Measurements from ENCODE around the gene VAX1.
"Not testable (repeated sequence)": the region's sequence is repeated elsewhere in the genome, so short reads cannot be mapped to it uniquely, and the experiment has no call there.

Gene VAX1

DNA sequence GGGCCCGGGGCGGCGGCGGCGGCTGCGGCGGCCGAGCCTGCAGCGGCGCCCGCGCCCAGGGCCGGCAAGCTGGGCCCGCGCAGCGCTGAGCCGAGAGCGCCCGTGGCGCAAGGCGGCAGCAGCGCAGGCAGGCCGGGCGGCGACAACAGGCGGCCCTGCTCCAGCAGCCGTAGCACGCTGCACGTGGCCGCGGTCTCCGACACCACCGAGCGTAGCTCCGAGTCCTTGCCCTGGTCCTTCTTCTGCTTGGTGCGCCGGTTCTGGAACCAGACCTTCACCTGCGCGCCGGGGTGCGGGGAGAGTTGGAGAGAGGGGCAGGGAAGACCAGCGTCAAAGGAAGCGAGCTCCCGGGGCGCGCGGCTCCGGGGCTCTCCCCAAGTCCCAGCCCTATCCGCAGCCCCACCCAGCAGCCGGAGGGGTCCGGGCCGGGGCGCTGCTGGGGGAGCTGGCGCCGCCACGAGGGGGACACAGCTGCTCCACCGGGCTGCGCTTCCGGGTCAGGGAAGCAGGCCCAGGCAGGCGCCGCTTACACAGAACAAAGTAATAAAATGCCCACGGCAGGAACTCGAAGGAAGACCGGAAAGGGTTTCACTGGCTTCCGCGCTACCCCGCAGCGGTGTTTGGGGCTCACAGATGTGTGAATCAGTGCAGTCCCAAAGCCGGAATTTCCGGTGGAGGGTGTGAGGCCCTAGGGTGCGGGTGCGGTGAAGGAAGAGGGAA lies 3.6 kb downstream of the VAX1 start:
- no peak for DNase-seq

DNA sequence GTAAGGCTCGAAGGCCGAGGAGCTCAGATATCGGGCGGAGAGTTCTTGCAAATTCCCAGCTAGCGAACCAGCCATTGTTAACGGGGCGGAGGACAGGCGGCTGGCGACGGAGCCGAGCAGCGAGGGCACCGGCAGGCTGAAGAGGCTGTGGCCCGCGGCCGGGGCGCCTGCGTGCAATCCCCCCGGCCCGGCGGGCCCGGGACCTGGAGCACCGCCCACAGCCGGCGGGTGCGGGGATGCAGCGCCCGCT lies 4.1 kb downstream of the VAX1 start:
- DNase-seq: no peak

DNA sequence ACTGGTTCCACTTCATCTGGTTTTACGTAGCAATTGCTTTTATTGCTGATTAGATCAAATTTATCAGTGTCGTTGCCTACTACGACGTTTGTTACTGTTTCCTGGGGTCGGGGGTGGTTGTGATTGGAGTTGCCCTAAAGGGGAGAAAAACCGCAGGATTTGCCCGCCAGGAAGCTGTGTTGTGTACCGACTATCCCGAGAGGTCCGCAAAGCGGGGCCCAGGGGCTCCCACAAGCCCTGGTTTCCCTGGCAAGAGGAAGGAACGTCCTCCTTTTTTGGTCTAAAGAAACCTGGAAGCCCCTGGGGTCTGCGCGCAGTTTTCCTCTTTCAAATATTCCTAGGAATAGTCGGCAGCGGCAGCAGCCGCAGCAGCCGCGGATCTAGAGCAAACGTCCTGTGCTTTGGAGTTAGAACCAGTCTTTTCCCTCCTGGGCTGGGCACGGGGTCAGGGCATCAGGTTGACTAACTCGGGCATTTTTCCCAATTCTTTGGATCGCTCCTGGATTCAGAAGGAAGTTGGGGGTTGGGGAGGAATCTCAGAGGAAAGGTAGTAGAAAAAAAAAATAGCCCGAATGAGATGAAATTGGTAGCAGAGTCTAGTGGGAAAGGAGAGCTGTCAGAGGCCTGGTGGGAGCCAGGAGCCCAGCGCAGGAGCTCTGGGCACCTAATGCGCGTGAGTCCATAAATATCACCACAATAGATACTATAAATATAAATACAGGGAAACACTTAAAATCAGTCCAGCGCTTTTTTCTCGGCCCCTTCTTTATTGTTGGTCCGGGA lies 4.6 kb downstream of the VAX1 start:
- no peak for DNase-seq

DNA sequence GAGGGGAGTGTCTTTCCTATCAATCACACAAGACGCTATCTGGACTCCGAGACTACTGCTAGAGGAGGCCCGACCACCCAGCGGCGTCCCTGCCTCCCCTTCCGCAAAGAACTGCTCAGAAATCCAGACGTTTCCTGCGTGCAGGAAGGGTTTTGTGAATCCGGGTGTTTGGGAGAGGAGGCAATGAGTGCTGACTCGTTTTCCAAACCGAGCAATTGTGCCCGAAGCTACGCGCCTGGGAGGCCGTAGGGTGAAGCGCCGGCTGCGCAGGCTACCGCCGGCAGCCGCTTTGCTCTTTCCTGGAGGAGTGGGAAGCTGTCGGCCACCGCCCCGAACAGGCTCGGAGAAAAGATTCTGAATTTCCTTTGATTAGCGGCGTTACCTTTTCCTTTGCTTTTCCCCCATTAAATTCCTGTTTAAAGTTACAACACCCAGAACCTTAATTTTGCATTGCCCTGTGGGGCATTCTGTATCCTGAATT lies 5.3 kb downstream of the VAX1 start:
- no peak for DNase-seq

DNA sequence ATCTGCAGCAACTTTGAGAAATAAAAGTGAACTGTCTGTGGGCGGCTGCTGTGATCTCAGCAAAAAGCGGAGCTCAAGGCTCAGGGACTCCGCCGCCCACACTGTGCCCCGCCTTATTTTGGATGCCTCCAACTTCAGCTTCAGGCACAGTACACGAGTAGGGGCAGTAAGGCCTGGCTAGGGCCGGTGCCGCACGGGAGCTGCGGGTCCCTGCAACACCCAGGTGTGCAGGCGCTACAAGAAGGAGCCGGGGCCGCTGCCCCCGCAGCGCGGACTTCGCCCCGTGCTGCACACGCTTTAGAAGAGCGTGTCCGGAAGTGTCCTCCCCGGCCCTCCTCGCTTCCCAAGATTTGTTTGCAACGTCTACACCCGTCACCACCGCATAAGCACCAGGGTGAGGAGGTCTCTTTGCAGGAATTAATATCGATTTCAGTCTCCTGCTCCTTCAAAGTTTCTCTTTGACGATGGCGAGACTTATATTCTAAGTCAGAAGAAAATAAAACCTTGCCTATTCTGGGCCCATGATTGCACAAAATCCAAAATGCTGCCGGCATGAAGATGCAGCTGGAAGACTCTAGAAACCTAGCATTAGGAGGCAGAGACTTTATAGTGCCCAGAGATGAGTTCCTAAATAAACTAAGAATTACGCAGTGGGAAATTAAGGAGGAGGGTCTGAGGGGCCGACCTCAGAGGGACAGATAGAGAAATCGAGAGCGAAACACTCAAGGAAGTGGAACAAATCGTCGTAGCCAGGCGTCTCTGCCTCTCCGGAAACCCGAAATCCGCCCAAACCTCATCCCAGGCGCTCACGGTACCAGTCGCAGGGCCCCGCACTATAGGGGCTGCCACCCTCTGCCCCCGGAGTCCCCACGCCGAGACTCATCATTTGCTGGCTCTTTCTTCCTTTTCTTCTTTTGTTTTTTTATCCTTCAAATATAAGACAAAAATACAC lies 6.4 kb downstream of the VAX1 start:
- no peak for DNase-seq

DNA sequence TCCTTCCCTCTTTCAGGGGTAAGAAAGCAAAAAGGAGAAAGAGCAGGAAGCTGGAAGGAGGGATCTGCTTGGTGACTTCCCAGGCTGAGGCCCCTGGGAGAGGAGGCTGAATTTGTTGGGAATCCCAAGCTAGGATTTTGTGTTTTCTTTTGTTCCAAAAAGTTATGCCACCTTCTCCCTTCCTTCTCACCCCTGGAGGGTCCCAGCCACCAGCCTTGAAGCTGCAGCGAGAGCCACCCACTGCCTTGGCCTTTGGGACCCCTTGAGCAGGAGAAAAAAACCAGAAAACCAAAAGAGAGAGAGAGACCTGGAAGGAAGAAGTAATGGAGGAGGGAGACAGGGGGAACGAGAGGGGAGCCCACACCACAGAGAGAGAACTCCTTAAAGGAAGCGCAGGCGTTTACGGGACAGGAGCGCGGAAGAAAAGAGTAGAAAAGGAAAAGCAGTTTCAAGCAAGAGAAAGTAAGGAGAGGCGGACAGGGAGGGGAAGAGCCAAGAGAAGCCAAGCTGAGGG lies 7.2 kb downstream of the VAX1 start:
- no peak for DNase-seq

DNA sequence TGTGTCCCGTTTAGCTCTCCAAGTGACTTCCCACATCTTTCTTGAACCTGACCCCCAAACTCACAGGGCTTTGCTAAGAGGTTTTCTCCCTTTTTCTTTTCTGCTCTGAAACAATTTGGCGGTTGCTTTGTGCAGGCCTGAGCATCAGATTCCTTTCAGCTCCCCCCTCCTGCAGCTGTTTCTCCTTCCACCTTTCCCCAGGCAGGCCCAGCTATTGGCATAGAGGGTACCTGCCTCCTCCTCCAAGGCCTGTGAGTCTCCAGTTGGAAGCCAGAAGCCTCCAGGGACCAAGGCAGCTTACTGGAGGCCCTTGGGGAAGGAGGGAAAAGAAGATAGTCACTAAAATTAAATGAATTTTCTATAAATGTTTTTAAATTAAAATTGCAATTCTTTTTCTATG lies 7.7 kb downstream of the VAX1 start:
- no peak for DNase-seq

DNA sequence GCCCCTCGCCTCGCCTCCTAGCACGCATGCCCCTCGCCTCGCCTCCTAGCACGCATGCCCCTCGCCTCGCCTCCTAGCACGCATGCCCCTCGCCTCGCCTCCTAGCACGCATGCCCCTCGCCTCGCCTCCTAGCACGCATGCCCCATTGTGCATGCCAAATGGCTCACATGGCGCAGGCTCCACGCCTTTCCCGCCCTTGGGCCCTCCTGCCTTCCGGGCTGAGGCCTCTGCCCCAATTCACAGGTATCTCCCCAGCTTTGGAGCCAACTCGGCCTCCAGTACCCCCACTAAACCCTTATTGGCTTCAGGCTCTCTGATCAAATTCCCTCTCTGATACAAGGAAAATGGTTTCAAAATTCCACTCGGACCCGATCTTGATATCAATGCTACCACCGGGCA lies 11.4 kb downstream of the VAX1 start:
- not testable (repeated sequence) for DNase-seq

DNA sequence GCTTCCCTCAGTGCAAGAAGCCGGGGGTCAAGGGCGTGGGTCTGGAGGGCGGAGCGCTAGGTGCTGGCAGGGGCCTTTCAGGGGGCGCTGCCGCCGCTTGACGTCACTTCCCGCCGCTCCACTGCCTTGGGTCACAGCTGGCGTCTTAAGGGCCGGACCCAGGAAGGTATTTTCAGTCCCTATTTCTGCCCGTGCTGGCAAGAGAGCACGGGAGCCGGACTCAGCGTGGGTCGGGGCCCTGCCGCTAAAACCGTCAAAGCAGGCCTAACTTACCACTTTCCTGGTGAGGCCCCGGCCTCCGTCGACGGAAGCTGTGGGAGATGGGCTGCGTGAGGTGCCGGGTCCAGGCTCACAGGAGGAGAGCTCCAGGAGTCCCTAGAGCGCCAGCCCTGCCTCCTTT lies 12.0 kb downstream of the VAX1 start:
- no peak for DNase-seq

DNA sequence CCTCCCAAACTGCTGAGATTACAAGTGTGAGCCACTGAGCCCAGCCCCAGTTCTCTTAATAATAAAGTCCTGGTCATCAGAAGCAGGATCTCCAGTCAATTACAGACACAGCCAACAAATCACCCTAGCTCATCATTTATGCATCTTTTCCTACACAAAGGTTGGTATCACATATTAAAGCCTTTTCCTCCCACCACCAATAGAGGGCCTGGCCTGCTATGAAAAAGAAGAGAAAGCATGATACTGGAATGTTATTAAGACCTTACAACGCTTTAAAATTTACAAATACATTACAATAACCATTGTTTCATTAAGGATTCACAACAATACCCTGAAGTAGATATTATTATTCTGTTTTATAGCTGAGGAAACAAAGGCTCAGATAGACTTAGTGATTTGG lies 25.9 kb downstream of the VAX1 start:
- no peak for DNase-seq

DNA sequence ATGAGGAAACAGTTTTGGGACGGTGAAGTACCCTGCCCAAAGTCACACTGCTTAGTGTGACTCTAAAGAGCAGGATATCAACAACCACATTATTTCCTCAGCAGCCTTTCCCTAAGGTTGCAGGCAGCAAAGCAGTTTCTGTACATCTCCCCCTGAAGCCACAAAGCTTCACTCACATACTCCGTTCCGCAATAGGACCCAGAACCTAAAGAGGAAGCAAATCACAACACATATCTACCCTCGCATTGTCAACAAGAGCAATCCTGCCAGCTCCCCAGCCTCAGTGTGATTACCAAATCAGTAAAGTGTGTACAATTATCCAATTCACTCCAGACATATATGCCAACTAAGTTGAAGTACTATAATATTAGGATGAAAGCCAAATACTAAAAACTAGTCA lies 30.8 kb downstream of the VAX1 start:
- no peak for DNase-seq

DNA sequence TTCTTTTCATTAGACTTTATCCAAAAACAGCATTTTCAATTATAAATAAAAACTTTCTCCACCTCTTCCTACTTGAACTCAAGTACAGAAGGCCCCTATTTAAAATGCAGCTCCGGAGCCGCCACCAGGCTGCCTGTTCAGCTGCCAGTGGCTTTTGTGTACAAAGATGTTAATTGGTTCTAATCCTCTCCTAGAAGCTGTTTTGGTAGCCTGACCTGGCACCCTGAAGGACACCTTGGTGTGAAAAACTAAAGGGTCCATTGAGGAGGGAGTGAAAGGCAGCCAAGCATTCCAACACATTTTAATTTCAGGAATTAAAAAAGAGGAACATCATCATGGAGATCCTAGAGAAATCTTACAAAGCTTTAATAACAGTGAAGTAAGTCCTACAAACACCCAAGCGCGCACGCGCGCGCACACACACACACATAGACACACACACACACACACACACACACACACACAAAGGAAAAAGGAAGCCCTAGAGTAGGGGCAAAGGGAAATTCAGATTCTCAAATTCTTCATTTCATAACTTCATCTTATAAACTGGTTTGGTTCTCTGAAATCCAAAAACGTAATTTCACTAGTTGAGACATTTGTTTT lies 41.4 kb downstream of the VAX1 start:
- no peak for DNase-seq

DNA sequence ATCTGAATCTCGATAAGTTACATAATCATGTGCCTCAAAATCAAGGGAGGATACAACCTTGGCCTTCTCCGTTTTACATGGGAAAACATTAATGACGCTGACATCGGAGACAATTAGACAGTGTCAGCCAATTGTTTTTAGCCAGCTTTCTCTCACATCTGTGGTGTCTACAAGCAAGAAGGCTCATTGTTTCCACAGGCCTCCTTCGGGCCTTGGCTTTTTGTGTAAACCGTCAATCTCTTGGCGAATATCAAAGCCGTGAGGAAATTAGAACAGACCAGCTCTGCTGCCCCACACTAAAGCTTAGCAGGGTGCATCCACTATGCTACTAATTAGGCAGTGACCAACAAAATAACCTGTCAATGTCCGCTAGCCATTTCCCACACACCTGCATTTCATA lies 43.2 kb downstream of the VAX1 start:
- DNase-seq: no peak

DNA sequence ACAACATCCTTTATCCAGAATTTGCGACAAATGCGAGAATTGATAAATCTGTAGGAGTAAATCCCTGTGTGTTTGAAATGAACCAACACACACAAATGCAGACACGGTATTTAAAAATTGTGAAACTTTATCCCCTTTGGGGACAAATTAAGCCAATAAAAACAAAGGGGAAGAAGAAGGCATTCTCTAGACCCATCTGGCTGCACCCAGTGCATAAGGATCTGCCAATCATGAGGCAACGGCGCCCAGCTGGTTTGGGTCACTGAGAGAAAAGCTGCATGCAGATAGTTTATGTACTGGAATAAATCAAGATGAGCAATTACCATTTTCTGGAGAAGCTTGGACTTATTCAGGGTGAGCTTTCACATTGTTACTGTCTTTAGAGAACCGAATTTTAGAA lies 45.7 kb downstream of the VAX1 start:
- no peak for DNase-seq

DNA sequence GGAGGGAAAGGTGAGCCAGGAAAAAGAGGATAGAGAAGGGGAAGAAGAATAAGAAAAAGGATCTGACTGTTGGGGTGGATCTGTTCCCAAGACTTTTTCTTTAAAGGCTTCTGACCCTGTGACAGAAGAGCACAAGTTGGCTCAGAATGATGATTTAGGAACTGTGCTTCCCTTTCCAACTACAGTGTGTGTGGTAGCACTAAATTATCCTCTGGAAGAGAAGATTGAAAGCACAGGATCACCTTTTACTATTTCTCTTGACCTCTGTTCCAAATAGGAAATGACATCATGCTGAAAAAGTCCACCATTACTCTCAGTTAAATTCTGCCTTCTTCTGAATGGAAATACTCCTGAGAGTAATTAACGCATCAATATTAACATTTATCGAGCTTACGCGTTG lies 47.2 kb downstream of the VAX1 start:
- DNase-seq: no peak

DNA sequence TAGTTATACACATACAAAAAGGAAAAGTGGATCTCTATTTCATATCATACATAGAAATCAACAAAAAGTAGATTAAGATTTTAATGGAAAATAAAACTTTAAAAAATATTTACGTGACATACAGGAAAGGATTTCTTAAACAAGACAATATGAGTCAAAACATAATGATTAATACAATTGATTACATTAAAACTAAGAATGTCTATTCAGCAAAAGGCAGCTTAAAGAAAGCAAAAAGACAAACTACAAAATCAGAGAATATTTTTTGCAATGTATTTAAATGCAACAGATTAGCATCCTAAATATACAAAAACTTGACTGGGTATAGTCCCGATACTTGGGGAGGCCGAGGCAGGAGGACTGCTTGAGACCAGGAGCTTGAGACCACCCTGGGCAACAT lies 50.5 kb downstream of the VAX1 start:
- no peak for DNase-seq

DNA sequence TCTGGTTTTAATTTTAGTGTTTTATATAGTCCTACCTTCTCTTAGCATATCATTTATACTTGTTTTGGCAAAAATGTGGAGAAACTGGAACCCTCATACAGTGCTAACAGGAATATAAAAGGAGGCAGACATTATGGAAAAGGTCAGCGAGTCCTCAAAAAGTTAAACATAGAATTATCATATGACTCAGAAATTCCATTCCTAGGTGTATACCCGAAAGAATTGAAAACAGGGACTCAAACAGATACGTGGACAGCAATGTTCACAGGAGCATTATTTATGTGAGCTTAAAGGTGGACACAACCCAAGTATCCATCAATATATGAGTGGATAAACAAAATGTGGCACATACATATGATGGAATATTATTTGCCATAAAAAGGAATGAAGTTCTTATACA lies 51.5 kb downstream of the VAX1 start:
- DNase-seq: no peak

DNA sequence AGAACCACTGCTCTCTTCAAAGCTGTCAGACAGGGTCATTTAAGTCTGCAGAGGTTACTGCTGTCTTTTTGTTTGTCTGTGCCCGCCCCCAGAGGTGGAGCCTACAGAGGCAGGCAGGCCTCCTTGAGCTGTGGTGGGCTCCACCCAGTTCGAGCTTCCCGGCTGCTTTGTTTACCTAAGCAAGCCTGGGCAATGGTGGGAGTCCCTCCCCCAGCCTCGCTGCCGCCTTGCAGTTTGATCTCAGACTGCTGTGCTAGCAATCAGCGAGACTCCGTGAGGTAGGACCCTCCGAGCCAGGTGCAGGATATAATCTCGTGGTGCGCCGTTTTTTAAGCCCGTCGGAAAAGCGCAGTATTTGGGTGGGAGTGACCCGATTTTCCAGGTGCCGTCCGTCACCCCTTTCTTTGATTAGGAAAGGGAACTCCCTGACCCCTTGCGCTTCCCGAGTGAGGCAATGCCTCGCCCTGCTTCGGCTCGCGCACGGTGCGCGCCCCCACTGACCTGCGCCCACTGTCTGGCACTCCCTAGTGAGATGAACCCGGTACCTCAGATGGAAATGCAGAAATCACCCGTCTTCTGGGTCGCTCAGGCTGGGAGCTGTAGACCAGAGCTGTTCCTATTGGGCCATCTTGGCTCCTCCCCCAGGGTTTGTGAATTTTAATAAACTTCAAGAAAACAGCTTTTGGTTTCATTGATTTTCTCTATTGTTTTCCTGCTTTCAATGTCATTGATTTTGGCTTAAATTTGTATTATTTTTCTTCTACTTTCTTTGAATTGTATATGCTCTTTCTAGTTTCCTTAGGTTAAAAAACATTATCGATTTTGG lies 53.4 kb downstream of the VAX1 start:
- DNase-seq: not testable (repeated sequence)
